Keratinocyte (primary cell): ENCODE data around the gene RELB. TPM values are rescaled to one million over a fixed set of nuclear protein-coding genes. Genes with fewer than 3 reads are reported as not detected.

Experiments used
- DNase-seq: peaks from one replicate; pipeline ENCODE4 v3.0.0-alpha.2; 2011; ENCODE audit warnings: low read depth, missing footprints, low spot score
- FAIRE-seq: peaks from 2 replicates; lab custom pipeline; 2011; peaks lifted over from hg19 to GRCh38; lab: Jason Lieb, UNC
- H2AFZ ChIP-seq: 2 replicates; pipeline ENCODE4 v1.6.0; 2012; ENCODE audit warnings: low read length, control low read depth, inconsistent platforms; ENCODE audit not compliant: control insufficient read depth
- H3K27ac ChIP-seq: 2 replicates; pipeline ENCODE4 v1.5.1; 2011; ENCODE audit warnings: low read length; ENCODE audit not compliant: control insufficient read depth, insufficient read depth
- H3K27me3 ChIP-seq: 3 replicates; pipeline ENCODE4 v1.6.0; 2011; ENCODE audit warnings: low read length; ENCODE audit not compliant: control insufficient read depth, insufficient read depth; ENCODE audit errors: extremely low read depth
- H3K36me3 ChIP-seq, 2 experiments: 2 replicates in 1 of 2; 3 replicates in 1 of 2; pipeline ENCODE4 v1.5.1; 2011; ENCODE audit warnings: low read length in 2 of 2, mild to moderate bottlenecking in 1 of 2; ENCODE audit not compliant: control insufficient read depth in 2 of 2, insufficient read depth in 2 of 2; ENCODE audit errors: extremely low read depth in 1 of 2
- H3K4me1 ChIP-seq: 3 replicates; pipeline ENCODE4 v1.5.1; 2011; ENCODE audit warnings: low read length; ENCODE audit not compliant: control insufficient read depth, insufficient read depth; ENCODE audit errors: extremely low read depth
- H3K4me2 ChIP-seq: 3 replicates; pipeline ENCODE4 v1.6.0; 2011; ENCODE audit warnings: low read depth, low read length; ENCODE audit not compliant: control insufficient read depth, insufficient read depth; ENCODE audit errors: extremely low read depth
- H3K4me3 ChIP-seq, 3 experiments: fragments of 200-600 bp in 1 of 3; sonication (generic) in 1 of 3; 2 replicates in 2 of 3; 3 replicates in 1 of 3; pipeline ENCODE4 v1.5.1; 2011 to 2016; ENCODE audit warnings: low read length in 3 of 3, mild to moderate bottlenecking in 3 of 3, control low read depth in 2 of 3, inconsistent platforms in 1 of 3, low read depth in 1 of 3, mixed read lengths in 1 of 3, mixed run types in 1 of 3, moderate library complexity in 1 of 3; ENCODE audit not compliant: control insufficient read depth in 2 of 3, insufficient read depth in 2 of 3; ENCODE audit errors: extremely low read depth in 1 of 3
- H3K79me2 ChIP-seq: 2 replicates; pipeline ENCODE4 v1.6.0; 2012; ENCODE audit warnings: low read length; ENCODE audit not compliant: control insufficient read depth, insufficient read depth
- H3K9ac ChIP-seq: 3 replicates; pipeline ENCODE4 v1.6.0; 2011; ENCODE audit warnings: low read length; ENCODE audit not compliant: control insufficient read depth, insufficient read depth; ENCODE audit errors: extremely low read depth
- H3K9me1 ChIP-seq: 3 replicates; pipeline ENCODE4 v1.6.0; 2011; ENCODE audit warnings: low read length; ENCODE audit not compliant: control insufficient read depth, insufficient read depth; ENCODE audit errors: extremely low read depth
- H3K9me3 ChIP-seq: 2 replicates; pipeline ENCODE4 v1.5.1; 2012; ENCODE audit warnings: low read depth, low read length; ENCODE audit not compliant: control insufficient read depth
- H4K20me1 ChIP-seq: 3 replicates; pipeline ENCODE4 v1.6.0; 2011; ENCODE audit warnings: low read length; ENCODE audit not compliant: control insufficient read depth, insufficient read depth; ENCODE audit errors: extremely low read depth
- EZH2 ChIP-seq: IDR thresholded peaks from one replicate; pipeline ENCODE4 v1.6.1; 2012; ENCODE audit warnings: inconsistent platforms, mild to moderate bottlenecking, low read length, moderate library complexity
- dilution Hi-C: fragments of 300-500 bp; cut with MboI; formaldehyde crosslinking; loops from one replicate; pipeline ENCODE4 v1.7.0; 2020; ENCODE audit warnings: low sequenced_read_pairs; ENCODE audit not compliant: extremely low pct_ligation_motif_present
- polyA plus RNA-seq, 5 experiments: library from polyadenylated mRNA; depleted of rRNA in 3 of 5; stranded (reverse) in 3 of 5; stranded (forward) in 1 of 5; unstranded in 1 of 5; fragments of >200 nt; gene quantifications; 1 replicate in 1 of 5; 2 replicates in 3 of 5; 3 replicates in 1 of 5; pipeline versions ENCODE4 v1.2.1 to v1.2.3, GENCODE V29; 2011 to 2012; ENCODE audit warnings: missing spikeins in 2 of 5, low read depth in 1 of 5, low replicate concordance in 1 of 5
- TF ChIP-seq, protein P1 (sequence below), 3 experiments: IDR thresholded peaks in 1 of 3; conservative IDR thresholded peaks in 1 of 3; optimal IDR thresholded peaks in 1 of 3; 2 replicates in 2 of 3; 3 replicates in 1 of 3; pipeline versions ENCODE3 to v1.5.1; 2011; ENCODE audit warnings: low read length in 3 of 3, mild to moderate bottlenecking in 3 of 3, moderate library complexity in 2 of 3, control low read depth in 1 of 3, inconsistent platforms in 1 of 3; ENCODE audit not compliant: insufficient read depth in 2 of 3; ENCODE audit errors: extremely low read depth in 1 of 3

The RELB gene
- polyA plus RNA-seq, 1 donor (not counting 4 experiments of a cell fraction or from before 2014, with no cell fraction given): 3.6 TPM

DNA sequence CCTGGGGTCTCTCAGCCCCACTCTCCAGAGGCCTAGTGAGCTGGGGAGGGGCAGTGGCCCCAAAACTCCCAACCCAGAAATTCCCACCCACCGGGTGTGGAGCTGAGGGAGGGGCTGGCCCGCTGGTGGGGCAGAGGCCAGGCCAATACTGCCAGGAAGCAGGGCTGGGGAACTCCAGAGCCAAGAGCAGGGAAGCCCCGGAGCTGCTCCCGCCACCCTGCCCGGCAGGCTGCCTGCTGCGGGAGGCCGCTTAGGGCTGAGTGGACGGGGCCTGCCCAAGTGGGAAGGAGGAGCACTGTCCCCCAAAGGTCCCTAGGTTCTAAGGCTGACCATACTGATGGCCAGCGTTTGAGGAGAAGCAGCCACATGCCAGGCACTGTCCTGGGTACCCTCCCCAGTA, 13.0 kb upstream of the RELB start:
- dilution Hi-C loops: no loop called here
- no peak for DNase-seq

DNA sequence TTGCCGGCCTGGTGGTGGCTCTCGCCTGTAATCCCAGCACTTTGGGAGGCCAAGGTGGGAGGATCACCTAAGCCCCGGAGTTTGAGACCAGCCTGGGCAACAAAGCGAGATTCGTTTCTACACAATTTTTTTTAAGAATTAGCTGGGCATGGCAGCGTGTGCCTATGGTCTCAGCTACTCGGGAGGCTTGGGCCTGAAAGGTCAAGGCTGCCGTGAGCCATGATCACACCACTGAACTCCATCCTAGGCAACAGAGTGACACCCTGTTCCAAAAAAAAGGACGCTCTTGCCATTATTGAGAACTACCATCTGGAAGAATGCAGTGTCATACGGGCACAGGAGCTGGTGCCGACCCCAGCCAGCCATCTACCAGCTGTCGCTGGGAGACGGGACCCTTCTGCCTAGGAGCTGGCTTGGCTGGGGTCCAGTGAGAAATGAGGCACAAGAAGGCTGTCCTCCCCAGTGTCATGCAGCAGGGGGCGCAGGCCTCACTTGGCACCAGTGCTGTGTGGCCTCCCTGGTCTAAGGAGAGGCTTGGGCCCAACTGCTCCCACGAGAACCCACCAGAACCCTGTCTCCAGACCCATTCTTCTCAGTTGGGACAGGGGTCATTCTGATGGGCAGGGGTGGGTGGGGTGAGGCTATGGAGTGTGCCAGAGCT, 12.2 kb upstream of the RELB start:
- H3K9ac ChIP-seq: no peak overlapping the region
- H3K4me2 ChIP-seq: no peak overlapping the region
- no peak for TF ChIP-seq EZH2
- TF ChIP-seq, protein P1, sequence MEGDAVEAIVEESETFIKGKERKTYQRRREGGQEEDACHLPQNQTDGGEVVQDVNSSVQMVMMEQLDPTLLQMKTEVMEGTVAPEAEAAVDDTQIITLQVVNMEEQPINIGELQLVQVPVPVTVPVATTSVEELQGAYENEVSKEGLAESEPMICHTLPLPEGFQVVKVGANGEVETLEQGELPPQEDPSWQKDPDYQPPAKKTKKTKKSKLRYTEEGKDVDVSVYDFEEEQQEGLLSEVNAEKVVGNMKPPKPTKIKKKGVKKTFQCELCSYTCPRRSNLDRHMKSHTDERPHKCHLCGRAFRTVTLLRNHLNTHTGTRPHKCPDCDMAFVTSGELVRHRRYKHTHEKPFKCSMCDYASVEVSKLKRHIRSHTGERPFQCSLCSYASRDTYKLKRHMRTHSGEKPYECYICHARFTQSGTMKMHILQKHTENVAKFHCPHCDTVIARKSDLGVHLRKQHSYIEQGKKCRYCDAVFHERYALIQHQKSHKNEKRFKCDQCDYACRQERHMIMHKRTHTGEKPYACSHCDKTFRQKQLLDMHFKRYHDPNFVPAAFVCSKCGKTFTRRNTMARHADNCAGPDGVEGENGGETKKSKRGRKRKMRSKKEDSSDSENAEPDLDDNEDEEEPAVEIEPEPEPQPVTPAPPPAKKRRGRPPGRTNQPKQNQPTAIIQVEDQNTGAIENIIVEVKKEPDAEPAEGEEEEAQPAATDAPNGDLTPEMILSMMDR (optimal IDR thresholded peaks at IDR 0.05 in 1 of 3, IDR thresholded peaks at IDR 0.05 in 1 of 3, conservative IDR thresholded peaks at IDR 0.05 in 1 of 3; ENCODE audit: extremely low read depth in 1 of 3, insufficient read depth in 2 of 3, low read length in 3 of 3): peak; percentile 63 to 91 (median 83)
- no peak overlapping the region for H2AFZ ChIP-seq
- H3K4me1 ChIP-seq: no peaks in the 10 kb centered on the region
- no peaks in the 10 kb centered on the region for H3K27me3 ChIP-seq
- H3K27ac ChIP-seq: no peak overlapping the region
- DNase-seq: no peak
- peaks cover 28 to 35% of the 10 kb centered on the region in 2 experiments for H3K36me3 ChIP-seq
- H4K20me1 ChIP-seq: no peaks in the 10 kb centered on the region
- H3K4me3 ChIP-seq: no peak overlapping the region
- no peaks in the 10 kb centered on the region for H3K79me2 ChIP-seq
- H3K9me3 ChIP-seq: no peaks in the 10 kb centered on the region
- dilution Hi-C loops: no loop called here
- FAIRE-seq: peak; percentile 20
- H3K9me1 ChIP-seq: no peaks in the 10 kb centered on the region

More for the DNA sequence above, 13.0 kb upstream of the RELB start:
- Histone ChIP-seq H3K9me1 (no peaks in the 10 kb centered on the region), H4K20me1 (no peaks in the 10 kb centered on the region), H3K79me2 (no peaks in the 10 kb centered on the region), H3K4me1 (no peaks in the 10 kb centered on the region), H3K4me2 (no peak overlapping the region), H3K9ac (no peak overlapping the region), H2AFZ (no peak overlapping the region), H3K9me3 (no peaks in the 10 kb centered on the region), H3K4me3 (no peak overlapping the region), H3K27ac (no peak overlapping the region), H3K36me3 (peaks cover 29 to 35% of the 10 kb centered on the region in 2 experiments), H3K27me3 (no peaks in the 10 kb centered on the region)
- TF ChIP-seq EZH2: no peak
- TF ChIP-seq, protein P1 (optimal IDR thresholded peaks at IDR 0.05 in 1 of 3, IDR thresholded peaks at IDR 0.05 in 1 of 3, conservative IDR thresholded peaks at IDR 0.05 in 1 of 3; ENCODE audit: extremely low read depth in 1 of 3, insufficient read depth in 2 of 3, low read length in 3 of 3): no peak
- no peak for FAIRE-seq
